Mucosa of rectum (tissue), 2 donors: Measurements from ENCODE around the gene EDN2.

Source experiments
- H3K27ac ChIP-seq, 2 donors: one replicate each; pipeline ENCODE4 v1.7.0; 2013; ENCODE audit warnings: inconsistent platforms in 2 of 2, low read depth in 2 of 2, low read length in 2 of 2
- H3K27me3 ChIP-seq, 2 donors: one replicate each; pipeline ENCODE4 v1.7.0; 2013; ENCODE audit warnings: low read length in 2 of 2; ENCODE audit not compliant: control insufficient read depth in 2 of 2, insufficient read depth in 2 of 2
- H3K36me3 ChIP-seq, 2 donors: one replicate each; pipeline ENCODE4 v1.7.0; 2013; ENCODE audit warnings: low read length in 2 of 2; ENCODE audit not compliant: control insufficient read depth in 2 of 2, insufficient read depth in 2 of 2
- H3K4me1 ChIP-seq, 2 donors: one replicate each; pipeline ENCODE4 v1.7.0; 2013; ENCODE audit warnings: low read length in 2 of 2, mild to moderate bottlenecking in 1 of 2; ENCODE audit not compliant: control insufficient read depth in 2 of 2, insufficient read depth in 2 of 2
- H3K4me3 ChIP-seq, 2 donors: one replicate each; pipeline ENCODE4 v1.7.0; 2013; ENCODE audit warnings: low read length in 2 of 2
- H3K9ac ChIP-seq, 2 donors: one replicate each; pipeline ENCODE4 v1.7.0; 2013; ENCODE audit warnings: low read length in 2 of 2, low read depth in 1 of 2, mild to moderate bottlenecking in 1 of 2
- H3K9me3 ChIP-seq, 2 donors: one replicate each; pipeline ENCODE4 v1.7.0; 2013; ENCODE audit warnings: low read length in 2 of 2; ENCODE audit not compliant: control insufficient read depth in 2 of 2
- donor health status: healthy.
- donor health status: Normal muscosa, but diverticular disease.

The EDN2 gene

DNA sequence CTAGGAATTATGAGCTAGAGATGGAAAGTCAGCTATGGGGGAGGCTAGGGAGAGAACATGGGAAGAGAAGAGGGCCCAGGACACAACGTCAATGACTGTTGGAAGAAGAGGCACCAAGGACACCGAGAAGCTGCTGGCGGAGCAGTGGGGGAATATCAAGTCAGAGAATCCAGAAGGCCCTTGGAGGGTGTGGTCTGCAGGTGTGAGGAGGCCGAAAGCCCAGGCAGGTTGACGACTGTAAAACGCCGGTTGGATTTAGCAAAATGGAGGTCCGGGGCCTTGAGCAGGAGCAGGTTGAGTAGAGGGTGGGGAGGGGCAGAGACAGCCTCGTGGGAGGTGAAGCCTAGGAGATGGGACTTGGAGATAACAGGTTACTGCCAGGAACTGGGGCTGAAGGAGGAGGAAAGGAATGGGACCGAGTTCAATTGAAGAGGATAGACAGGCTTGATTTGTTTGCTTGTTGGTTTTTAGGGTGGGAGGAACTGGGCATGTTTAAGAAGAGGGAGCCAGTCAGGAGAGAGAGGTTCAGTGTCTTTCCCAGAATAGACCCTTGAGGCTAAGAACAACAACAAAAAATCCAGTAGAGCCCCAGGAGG lies 35.1 kb downstream of the EDN2 start:
- no peak overlapping the region for H3K4me3 ChIP-seq
- H3K27ac ChIP-seq, result no peak overlapping the region
- peaks cover 12 to 33% of the 10 kb centered on the region in 2 donors for H3K4me1 ChIP-seq
- H3K9me3 ChIP-seq, result peaks cover 0 to 2% of the 10 kb centered on the region in 2 donors
- no peaks in the 10 kb centered on the region for H3K27me3 ChIP-seq
- H3K9ac ChIP-seq, result no peak overlapping the region
- H3K36me3 ChIP-seq, result no peaks in the 10 kb centered on the region

DNA sequence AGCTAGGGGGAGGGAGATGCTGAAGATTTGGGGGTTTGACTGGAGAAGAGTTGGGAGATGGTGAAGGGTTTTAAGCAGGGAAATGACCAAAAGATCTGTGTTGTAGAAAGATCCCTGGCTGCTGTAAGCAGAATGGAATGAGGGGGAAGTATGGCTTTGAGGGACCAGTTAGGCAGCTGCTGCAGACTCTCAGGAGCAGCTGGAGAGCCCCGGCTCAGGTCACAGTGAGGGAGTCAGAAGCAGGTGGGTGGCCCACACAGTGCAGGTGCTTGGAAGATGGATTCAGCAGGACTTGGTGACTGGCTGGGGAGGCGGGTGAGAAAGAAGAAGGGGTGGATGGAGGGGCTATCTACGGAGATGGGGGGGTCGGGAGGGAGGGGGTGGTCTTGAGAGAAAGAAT lies 35.7 kb downstream of the EDN2 start:
- Histone ChIP-seq H3K4me3 (no peak overlapping the region), H3K27me3 (no peaks in the 10 kb centered on the region), H3K36me3 (no peaks in the 10 kb centered on the region), H3K4me1 (peaks cover 8 to 27% of the 10 kb centered on the region in 2 donors), H3K9ac (no peak overlapping the region), H3K9me3 (peaks cover 0 to 7% of the 10 kb centered on the region in 2 donors), H3K27ac (no peak overlapping the region)

DNA sequence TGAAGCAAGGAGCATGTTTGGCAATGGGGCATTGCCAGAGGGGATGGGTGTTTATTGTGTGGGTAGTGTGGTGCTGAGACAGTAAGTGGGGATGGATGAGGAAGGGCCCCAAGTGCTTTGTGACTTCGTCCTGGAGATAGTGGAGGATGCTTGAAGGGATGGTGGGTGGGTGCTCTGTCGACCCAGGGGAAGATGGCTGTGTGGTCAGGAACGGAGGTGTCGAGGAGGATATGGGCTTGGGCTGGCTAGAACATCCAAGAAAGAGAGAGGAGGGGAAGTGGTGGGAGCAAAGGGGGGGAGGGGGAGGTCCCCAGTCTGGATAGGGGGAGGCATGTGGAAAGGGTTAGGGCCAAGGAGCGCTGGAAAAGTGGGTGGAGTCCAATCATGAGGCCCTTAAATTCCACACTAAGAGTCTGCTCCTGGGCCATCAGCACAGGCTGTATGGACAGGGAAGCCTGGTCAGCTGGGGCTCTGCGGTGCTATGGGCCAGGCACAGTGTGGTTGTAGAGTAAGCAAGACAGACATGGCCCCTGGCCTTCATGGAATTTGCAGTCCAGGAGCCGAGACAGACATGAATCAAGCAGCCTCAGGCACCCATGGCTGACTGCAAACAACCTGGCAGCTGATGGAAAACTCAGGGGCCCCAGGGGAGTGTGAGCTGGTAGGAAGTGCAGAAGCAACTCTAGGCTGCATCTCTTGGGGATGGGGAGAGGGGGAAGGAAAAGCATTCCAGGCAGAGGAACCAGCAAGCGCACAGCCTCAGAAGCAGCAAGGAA lies 36.3 kb downstream of the EDN2 start:
- H3K27ac ChIP-seq, result no peak overlapping the region
- H3K9me3 ChIP-seq, result peaks cover 0 to 7% of the 10 kb centered on the region in 2 donors
- H3K36me3 ChIP-seq, result no peaks in the 10 kb centered on the region
- H3K4me3 ChIP-seq, result no peak overlapping the region
- no peaks in the 10 kb centered on the region for H3K27me3 ChIP-seq
- peaks cover 1 to 20% of the 10 kb centered on the region in 2 donors for H3K4me1 ChIP-seq
- no peak overlapping the region for H3K9ac ChIP-seq

DNA sequence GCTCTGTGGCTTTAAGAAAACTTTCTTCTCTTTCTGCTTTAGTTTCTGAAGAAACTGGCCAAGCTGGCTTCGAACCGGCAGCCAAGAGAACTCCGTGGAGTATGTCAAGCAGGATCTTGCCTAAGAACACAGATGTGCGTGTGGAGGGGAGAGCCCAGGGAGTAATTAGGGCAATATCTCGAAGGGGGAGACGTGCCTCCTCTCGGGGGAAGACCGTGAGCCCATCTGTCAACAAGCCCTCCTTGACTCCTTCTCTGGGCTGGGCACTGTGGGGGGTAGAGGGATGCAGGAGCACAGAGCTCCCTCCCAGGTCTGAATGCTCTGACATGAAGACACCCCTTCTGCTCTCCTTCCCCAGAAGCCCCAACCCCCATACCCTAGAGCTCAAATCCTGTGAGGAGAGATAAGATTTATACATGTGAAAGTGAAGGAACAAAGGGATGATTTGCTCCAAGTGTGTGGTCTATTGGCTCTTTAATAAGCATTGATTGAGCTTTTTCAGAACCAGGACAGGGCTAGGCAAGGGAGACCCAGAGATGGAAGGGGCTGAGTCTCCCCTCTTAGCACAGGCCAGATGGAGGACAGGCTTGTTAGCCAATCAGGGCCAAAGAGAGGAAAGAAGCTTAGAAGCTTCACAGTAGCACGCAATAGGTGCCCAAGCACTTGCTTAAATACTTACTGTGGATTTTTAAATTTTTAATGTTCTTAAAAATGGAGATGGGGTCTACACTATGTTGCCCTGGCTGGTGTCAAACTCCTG lies 37.5 kb downstream of the EDN2 start:
- H3K27me3 ChIP-seq, result no peaks in the 10 kb centered on the region
- peaks cover 0 to 9% of the 10 kb centered on the region in 2 donors for H3K4me1 ChIP-seq
- no peak overlapping the region for H3K4me3 ChIP-seq
- no peak overlapping the region for H3K27ac ChIP-seq
- no peaks in the 10 kb centered on the region for H3K36me3 ChIP-seq
- H3K9me3 ChIP-seq, result peaks cover 0 to 7% of the 10 kb centered on the region in 2 donors
- H3K9ac ChIP-seq, result no peak overlapping the region

DNA sequence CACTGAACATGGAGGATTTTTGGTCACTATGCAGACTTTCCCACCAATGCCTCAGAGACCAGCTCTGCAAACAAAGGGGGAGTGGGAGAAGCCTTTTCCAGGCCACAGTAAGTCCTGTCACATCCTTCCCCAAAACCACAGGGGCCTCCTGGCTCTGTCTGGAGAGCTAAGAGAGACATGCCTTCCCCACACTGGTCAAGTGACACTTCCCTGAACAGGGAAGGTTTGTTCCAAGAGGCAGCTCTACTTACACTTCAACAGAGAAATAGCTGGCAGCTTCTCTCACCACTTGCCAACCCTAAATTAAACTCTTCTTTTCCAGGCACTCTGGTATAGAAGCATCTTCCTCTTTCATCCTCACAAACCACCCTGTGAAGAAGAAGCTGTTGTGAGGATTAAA lies 39.7 kb downstream of the EDN2 start:
- Histone ChIP-seq H3K4me3 (no peak overlapping the region), H3K27ac (no peak overlapping the region), H3K9me3 (peaks cover 0 to 7% of the 10 kb centered on the region in 2 donors), H3K36me3 (no peaks in the 10 kb centered on the region), H3K4me1 (peaks cover 0 to 7% of the 10 kb centered on the region in 2 donors), H3K9ac (no peak overlapping the region), H3K27me3 (no peaks in the 10 kb centered on the region)

DNA sequence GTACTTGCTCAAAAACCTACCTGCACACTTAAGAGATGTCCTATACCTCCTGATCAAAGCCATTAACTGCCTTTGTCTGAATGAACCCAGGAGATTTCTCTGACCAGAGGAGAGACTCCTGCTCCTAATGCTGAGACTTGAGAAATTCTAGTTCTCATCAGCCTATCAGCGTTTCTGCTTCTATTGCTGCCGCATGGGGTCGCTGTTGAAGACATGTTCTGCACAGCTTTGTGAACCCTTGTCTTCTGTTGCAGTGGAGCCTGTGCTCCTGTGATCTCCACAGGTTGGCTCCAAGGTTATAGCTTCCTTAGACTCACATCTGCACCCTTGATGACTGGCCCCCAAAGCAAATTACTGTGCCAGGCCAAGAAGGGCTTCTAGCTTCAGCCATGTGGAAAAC lies 40.2 kb downstream of the EDN2 start:
- Histone ChIP-seq H3K27ac (no peak overlapping the region), H3K36me3 (no peaks in the 10 kb centered on the region), H3K4me1 (peaks cover 0 to 2% of the 10 kb centered on the region in 2 donors), H3K4me3 (no peak overlapping the region), H3K9ac (no peak overlapping the region), H3K27me3 (no peaks in the 10 kb centered on the region), H3K9me3 (peaks cover 0 to 7% of the 10 kb centered on the region in 2 donors)

DNA sequence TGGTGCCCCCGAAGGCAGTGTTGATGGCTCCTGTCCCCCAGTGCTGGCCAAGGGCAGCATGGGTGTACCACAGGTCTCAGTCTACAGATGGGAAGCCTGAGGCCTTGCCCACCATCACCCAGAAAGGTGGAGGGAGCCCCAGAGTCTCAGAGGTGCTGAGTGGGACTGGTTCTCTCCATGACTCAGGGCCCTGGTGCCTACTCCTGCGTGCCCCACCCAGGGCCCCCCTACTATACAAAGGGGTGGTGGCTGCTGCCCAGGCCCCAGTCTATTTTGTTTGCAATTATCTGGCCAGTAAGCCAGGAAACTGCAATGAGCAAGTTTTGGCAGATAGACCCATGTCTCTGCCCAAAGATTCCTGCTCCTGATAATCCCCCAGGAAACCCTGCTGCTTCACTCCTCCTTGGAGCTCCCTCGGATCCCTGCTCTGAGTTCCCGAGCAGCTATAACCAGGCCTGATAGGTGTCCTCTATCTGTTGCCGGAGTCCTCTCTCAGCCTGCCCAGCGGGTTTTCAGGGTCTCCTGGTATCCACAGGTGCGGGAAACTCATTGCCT lies 41.7 kb downstream of the EDN2 start:
- Histone ChIP-seq H3K27ac (no peak overlapping the region), H3K27me3 (no peaks in the 10 kb centered on the region), H3K9ac (no peak overlapping the region), H3K36me3 (no peaks in the 10 kb centered on the region), H3K4me3 (no peak overlapping the region), H3K9me3 (peaks cover 0 to 7% of the 10 kb centered on the region in 2 donors), H3K4me1 (peaks cover 0 to 2% of the 10 kb centered on the region in 2 donors)

DNA sequence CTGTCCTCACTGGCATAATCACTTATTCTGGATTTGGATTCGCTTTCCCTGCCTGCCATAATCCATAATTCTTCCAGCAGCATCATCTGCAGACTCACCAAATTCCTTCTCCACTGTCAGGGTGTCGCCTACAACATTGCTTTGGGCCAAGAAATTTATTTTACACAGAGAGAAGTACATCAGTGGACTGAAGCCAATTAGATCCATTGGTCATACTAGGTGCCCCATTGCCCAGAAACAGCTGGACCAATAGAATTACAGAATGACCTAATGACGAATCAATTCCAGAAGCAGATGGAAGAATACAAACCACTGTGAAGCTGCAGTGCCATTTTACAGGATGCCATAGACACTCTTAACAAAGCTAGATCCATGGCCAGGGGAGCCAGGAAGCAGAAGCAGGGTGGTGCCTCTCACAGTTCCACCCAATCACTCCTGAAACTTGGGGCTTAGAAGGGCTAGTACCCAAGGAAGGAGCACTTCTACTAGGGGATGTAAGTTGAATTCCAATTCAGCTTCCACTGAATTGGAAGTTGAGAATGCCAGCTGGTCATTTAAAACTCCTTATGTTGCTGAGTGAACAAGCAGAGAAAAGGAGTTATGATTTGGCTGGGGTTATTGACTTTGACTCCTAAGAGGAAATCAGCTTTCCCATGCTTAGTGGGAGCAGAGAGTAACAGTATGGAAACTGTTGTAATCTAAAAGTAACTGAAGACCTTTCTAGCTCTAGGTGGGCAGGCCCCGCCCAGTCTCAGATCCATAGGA lies 44.0 kb downstream of the EDN2 start:
- H3K27ac ChIP-seq, result no peak overlapping the region
- H3K4me1 ChIP-seq, result peaks cover 0 to 2% of the 10 kb centered on the region in 2 donors
- peaks cover 0 to 5% of the 10 kb centered on the region in 2 donors for H3K27me3 ChIP-seq
- H3K36me3 ChIP-seq, result no peaks in the 10 kb centered on the region
- no peak overlapping the region for H3K9ac ChIP-seq
- no peak overlapping the region for H3K4me3 ChIP-seq
- peaks cover 0 to 7% of the 10 kb centered on the region in 2 donors for H3K9me3 ChIP-seq

DNA sequence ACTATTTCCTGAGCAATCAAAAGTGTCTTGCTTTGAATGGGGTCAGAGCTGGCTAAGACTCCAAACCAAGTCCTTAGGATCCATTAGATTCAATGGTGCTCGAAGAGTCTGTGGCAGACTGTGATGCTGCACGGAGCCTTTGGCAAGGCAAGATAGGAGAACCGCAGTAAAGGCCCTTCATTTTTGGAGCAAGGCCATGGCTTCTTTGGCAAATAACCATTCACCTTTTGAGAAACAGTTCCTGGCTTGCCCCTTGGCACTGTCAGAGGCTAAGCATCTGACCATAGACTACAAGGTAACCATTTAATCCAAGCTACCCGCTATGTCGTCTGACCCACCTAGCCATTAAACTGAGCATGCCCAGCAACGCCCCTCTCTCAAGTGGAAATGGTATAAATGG lies 45.2 kb downstream of the EDN2 start:
- H3K4me3 ChIP-seq, result no peak overlapping the region
- H3K4me1 ChIP-seq, result peaks cover 0 to 2% of the 10 kb centered on the region in 2 donors
- no peak overlapping the region for H3K9ac ChIP-seq
- no peaks in the 10 kb centered on the region for H3K36me3 ChIP-seq
- no peak overlapping the region for H3K27ac ChIP-seq
- peaks cover 0 to 3% of the 10 kb centered on the region in 2 donors for H3K9me3 ChIP-seq
- H3K27me3 ChIP-seq, result peaks cover 0 to 5% of the 10 kb centered on the region in 2 donors
